Testis (tissue), 3 donors: ENCODE measurements around the gene FAF1. TPM values are rescaled to one million over a fixed set of nuclear protein-coding genes. Genes with fewer than 3 reads are reported as not detected.

Source experiments
- DNase-seq: peaks from one replicate; pipeline ENCODE4 v3.0.0-alpha.2; 2019
- H3K27ac ChIP-seq, 2 donors: fragments of 200-600 bp; sonication (generic); one replicate each; pipeline ENCODE4 v1.5.1; 2019
- H3K27me3 ChIP-seq: fragments of 200-600 bp; sonication (generic); one replicate; pipeline ENCODE4 v1.5.1; 2019
- H3K36me3 ChIP-seq: fragments of 200-600 bp; sonication (generic); one replicate; pipeline ENCODE4 v1.5.1; 2017; ENCODE audit warnings: low read depth; ENCODE audit errors: missing control alignments
- H3K4me1 ChIP-seq: fragments of 200-600 bp; sonication (generic); one replicate; pipeline ENCODE4 v1.5.1; 2019
- H3K4me3 ChIP-seq, 2 donors: fragments of 200-600 bp; sonication (generic); one replicate each; pipeline ENCODE4 v1.5.1; 2017 to 2019
- H3K9me3 ChIP-seq: fragments of 200-600 bp; sonication (generic); one replicate; pipeline ENCODE4 v1.5.1; 2017
- POLR2A ChIP-seq: fragments of 450-650 bp; IDR thresholded peaks from one replicate; pipeline ENCODE4 v1.6.1; 2017; ENCODE audit warnings: antibody characterized with exemption, mild to moderate bottlenecking, moderate library complexity
- WGBS, 2 donors: methylation state at CpG; one replicate each; pipeline ENCODE4 v1.1.5; 2018; 5-methylcytosine and 5-hydroxymethylcytosine counted together
- intact Hi-C: fragments of 100-400 bp; cut with DNase I; formaldehyde crosslinking; loops from one replicate; pipeline ENCODE4 v1.15.1; 2023; ENCODE audit warnings: low total_unique reads
- polyA plus RNA-seq: library from polyadenylated mRNA; stranded (reverse); fragments of 350-450 nt; fragmentation: Illumina TruSeq; extraction: RNeasy Lipid Tissue Mini Kit (QIAGEN cat#74804); gene quantifications from one replicate; pipeline ENCODE4 v1.2.3, GENCODE V29; 2014; ENCODE audit warnings: low read depth, low replicate concordance; ENCODE audit not compliant: insufficient read depth
- total RNA-seq, 2 donors: library from RNA; depleted of rRNA; stranded (reverse); fragments of >200 nt; gene quantifications; one replicate each; pipeline ENCODE4 v1.2.3, GENCODE V29; 2016
- TF ChIP-seq, protein P1 (sequence below), 3 experiments: fragments of 450-650 bp in 2 of 3; fragments of 200-600 bp in 1 of 3; sonication (generic) in 1 of 3; IDR thresholded peaks; one replicate each; pipeline ENCODE4 v1.5.1; 2016 to 2019; ENCODE audit warnings: antibody characterized with exemption in 3 of 3, mild to moderate bottlenecking in 2 of 3, moderate library complexity in 1 of 3

The FAF1 gene
- total and polyA plus RNA-seq, 3 donors from 2014 or later: 46.5 to 236 (median 61.6) TPM

DNA sequence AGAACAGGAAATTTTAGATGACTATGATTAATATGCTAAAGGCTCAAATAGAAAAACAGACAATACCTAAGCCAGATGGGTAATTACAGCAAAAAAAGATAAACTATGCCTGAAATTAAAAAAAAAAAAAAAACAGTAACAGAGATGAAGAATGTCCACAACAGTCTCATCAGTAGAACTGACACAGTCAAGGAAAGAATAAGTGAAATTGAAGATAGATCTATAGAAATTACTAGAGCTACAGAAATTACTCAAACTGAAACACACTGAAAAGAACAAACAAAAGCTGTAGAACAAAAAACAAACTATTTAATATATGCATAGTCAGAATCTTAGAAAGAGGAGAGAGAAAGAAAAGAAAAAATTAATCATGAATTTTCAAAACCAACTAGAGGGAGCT, 112.8 kb downstream of the FAF1 start:
- Histone ChIP-seq H3K4me3 (no peak overlapping the region), H3K9me3 (no peaks in the 10 kb centered on the region), H3K27me3 (no peaks in the 10 kb centered on the region), H3K27ac (no peak overlapping the region), H3K4me1 (no peaks in the 10 kb centered on the region), H3K36me3 (no peaks in the 10 kb centered on the region)
- intact Hi-C loops: no loop called here
- no peak for TF ChIP-seq POLR2A
- TF ChIP-seq, protein P1, sequence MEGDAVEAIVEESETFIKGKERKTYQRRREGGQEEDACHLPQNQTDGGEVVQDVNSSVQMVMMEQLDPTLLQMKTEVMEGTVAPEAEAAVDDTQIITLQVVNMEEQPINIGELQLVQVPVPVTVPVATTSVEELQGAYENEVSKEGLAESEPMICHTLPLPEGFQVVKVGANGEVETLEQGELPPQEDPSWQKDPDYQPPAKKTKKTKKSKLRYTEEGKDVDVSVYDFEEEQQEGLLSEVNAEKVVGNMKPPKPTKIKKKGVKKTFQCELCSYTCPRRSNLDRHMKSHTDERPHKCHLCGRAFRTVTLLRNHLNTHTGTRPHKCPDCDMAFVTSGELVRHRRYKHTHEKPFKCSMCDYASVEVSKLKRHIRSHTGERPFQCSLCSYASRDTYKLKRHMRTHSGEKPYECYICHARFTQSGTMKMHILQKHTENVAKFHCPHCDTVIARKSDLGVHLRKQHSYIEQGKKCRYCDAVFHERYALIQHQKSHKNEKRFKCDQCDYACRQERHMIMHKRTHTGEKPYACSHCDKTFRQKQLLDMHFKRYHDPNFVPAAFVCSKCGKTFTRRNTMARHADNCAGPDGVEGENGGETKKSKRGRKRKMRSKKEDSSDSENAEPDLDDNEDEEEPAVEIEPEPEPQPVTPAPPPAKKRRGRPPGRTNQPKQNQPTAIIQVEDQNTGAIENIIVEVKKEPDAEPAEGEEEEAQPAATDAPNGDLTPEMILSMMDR (IDR thresholded peaks at IDR 0.05): no peak
- no peak for DNase-seq

DNA sequence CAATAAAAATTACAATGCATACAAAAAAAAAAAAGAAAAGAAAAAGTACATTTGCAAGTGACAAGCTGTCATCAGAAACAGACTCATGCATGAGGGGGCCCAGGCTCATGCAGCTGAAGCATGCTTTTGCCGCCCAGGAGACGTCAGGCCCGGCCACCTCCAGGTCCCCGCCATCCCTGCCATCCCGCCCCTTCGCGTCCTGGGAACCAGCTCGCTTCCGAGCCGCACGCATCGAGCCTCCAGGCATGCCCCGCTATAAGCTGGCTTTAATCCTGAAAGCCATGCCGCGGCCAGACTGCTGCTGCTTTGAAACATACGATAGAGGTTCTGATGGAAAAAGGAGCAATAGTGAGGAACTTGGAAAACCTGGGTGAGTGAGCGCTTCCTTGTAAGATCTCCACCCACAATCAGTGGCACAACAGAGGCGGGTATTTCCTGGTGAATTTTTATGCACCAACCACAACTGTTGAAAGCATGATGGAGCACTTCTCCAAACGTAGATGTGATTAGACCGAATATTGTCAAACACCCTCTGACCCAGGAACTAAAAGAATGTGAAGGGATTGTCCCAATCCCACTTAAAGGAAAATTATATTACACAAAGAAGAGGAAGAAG, 113.7 kb downstream of the FAF1 start:
- DNase-seq: no peak
- no peaks in the 10 kb centered on the region for H3K9me3 ChIP-seq
- intact Hi-C loops: no loop called here
- H3K27me3 ChIP-seq: no peaks in the 10 kb centered on the region
- WGBS, 2 donors: 92 to 96% methylated on average over 17 to 20 of the region's 20 CpGs
- TF ChIP-seq POLR2A: no peak
- TF ChIP-seq, protein P1 (IDR thresholded peaks at IDR 0.05): no peak
- H3K4me3 ChIP-seq: no peak overlapping the region
- no peak overlapping the region for H3K27ac ChIP-seq
- no peaks in the 10 kb centered on the region for H3K36me3 ChIP-seq
- H3K4me1 ChIP-seq: no peaks in the 10 kb centered on the region

DNA sequence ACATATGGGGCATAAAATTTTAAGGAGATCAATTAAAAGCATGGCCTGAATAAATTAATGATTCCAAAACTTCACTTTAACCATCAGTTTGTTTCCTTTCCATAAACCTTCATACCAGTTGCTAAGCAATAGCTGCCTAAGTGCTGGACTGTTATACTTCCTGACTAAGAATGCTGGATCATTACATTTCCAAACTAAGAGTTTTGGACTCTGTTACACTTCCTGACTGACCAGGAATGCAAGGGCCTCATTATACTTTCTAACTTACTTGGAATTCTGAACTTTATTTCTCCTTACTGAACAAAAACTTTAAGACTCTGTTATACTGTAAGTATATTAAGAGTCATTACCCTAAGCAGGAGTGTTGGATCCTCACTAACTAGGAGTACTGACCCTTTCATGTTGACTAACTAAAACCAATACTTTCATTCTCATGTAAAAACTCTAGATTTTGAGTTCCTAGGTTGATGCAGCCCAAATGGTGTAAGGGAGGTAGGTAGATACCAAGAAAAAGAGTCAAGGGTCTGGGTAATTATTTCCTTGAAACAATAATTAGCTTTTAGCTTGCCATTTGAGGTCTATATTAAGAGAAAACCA, 118.2 kb downstream of the FAF1 start:
- DNase-seq: no peak
- Histone ChIP-seq H3K9me3 (no peaks in the 10 kb centered on the region), H3K27ac (no peak overlapping the region), H3K4me1 (no peaks in the 10 kb centered on the region), H3K36me3 (no peaks in the 10 kb centered on the region), H3K4me3 (no peak overlapping the region), H3K27me3 (no peaks in the 10 kb centered on the region)
- no peak for TF ChIP-seq POLR2A
- TF ChIP-seq, protein P1 (IDR thresholded peaks at IDR 0.05): no peak
- intact Hi-C loops: no loop called here

DNA sequence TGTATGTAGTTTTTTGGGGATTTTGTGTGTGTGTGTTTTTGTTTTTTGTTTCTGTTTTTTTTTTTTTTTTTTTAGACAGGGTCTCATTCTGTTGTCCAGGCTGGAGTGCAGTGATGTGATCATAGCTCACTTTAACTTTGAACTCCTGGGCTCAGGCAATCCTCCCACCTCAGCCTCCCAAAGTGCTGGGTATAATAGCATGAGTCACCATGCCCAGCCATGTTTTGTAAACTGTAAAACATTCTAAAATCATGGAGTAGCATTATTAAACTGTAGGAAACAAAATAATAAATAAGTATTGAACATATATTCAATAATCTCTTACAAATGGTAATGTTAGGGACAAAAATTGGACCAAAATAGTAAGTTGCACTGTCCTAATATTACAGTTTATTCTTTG, 124.0 kb downstream of the FAF1 start:
- Histone ChIP-seq H3K36me3 (no peaks in the 10 kb centered on the region), H3K9me3 (no peaks in the 10 kb centered on the region), H3K4me3 (no peak overlapping the region), H3K27ac (no peak overlapping the region), H3K27me3 (no peaks in the 10 kb centered on the region), H3K4me1 (no peaks in the 10 kb centered on the region)
- intact Hi-C loops: no loop called here
- TF ChIP-seq, protein P1 (IDR thresholded peaks at IDR 0.05): no peak
- TF ChIP-seq POLR2A: no peak
- DNase-seq: no peak

DNA sequence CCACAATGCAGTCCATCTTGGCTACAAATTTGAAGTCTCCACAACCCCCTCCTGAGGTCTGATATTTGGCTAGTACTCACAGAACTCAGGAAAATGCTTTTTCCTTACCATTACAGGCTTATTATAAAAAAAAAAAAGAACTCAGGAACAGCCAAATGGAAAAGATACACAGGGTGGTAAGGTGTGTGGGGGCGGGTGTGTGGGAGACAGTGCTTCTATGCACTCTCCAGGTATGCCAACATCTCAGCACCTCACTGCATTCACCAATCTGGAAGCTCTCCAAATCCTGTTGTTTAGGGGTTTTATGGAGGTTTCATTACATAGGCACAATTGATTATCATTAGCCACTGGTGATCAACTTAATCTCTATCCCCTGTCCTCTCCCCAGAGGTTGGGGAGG, 126.9 kb downstream of the FAF1 start:
- no peak for DNase-seq
- Histone ChIP-seq H3K27ac (no peak overlapping the region), H3K9me3 (no peaks in the 10 kb centered on the region), H3K4me3 (no peak overlapping the region), H3K4me1 (no peaks in the 10 kb centered on the region), H3K36me3 (no peaks in the 10 kb centered on the region), H3K27me3 (no peaks in the 10 kb centered on the region)
- intact Hi-C loops: no loop called here
- WGBS, 2 donors: 89 to 94% methylated on average over 1 of the region's 1 CpG
- no peak for TF ChIP-seq POLR2A
- TF ChIP-seq, protein P1 (IDR thresholded peaks at IDR 0.05): no peak
